C4-2B (cell line): ENCODE results near the gene PLCH2.

ENCODE experiments used
- H3K27ac ChIP-seq: fragments of 450-650 bp; 2 replicates; pipeline ENCODE4 v1.5.1; 2017
- ZFX ChIP-seq: fragments of 450-650 bp; IDR thresholded peaks from 2 replicates; pipeline ENCODE4 v1.6.1; 2017
- TF ChIP-seq, protein P1 (sequence below): fragments of 450-650 bp; conservative IDR thresholded peaks from 2 replicates; pipeline ENCODE4 v1.5.1; 2017; ENCODE audit warnings: mild to moderate bottlenecking

The PLCH2 gene

DNA sequence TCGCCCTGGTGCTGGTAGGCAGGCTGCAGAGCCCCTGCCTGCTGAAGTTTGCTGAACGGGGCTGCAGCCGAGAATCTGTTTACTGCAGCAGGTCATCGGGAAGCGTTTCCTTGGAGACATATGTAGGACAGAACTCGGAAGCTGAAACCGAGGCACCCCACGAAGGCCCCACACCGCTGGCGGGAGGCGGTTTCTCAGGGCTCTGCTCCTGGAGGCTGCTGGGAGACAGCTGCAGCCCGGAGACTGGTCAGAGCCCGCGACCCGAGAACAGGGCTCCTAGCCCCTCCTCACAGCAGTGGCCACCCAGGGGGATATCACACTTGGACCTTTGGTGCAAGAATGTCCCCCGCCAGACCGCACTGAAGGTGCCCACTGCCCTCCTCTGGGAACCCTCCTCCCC lies 12.7 kb upstream of the PLCH2 start:
- no peak overlapping the region for H3K27ac ChIP-seq
- TF ChIP-seq ZFX, result no peak
- TF ChIP-seq, protein P1, sequence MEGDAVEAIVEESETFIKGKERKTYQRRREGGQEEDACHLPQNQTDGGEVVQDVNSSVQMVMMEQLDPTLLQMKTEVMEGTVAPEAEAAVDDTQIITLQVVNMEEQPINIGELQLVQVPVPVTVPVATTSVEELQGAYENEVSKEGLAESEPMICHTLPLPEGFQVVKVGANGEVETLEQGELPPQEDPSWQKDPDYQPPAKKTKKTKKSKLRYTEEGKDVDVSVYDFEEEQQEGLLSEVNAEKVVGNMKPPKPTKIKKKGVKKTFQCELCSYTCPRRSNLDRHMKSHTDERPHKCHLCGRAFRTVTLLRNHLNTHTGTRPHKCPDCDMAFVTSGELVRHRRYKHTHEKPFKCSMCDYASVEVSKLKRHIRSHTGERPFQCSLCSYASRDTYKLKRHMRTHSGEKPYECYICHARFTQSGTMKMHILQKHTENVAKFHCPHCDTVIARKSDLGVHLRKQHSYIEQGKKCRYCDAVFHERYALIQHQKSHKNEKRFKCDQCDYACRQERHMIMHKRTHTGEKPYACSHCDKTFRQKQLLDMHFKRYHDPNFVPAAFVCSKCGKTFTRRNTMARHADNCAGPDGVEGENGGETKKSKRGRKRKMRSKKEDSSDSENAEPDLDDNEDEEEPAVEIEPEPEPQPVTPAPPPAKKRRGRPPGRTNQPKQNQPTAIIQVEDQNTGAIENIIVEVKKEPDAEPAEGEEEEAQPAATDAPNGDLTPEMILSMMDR, result no peak

DNA sequence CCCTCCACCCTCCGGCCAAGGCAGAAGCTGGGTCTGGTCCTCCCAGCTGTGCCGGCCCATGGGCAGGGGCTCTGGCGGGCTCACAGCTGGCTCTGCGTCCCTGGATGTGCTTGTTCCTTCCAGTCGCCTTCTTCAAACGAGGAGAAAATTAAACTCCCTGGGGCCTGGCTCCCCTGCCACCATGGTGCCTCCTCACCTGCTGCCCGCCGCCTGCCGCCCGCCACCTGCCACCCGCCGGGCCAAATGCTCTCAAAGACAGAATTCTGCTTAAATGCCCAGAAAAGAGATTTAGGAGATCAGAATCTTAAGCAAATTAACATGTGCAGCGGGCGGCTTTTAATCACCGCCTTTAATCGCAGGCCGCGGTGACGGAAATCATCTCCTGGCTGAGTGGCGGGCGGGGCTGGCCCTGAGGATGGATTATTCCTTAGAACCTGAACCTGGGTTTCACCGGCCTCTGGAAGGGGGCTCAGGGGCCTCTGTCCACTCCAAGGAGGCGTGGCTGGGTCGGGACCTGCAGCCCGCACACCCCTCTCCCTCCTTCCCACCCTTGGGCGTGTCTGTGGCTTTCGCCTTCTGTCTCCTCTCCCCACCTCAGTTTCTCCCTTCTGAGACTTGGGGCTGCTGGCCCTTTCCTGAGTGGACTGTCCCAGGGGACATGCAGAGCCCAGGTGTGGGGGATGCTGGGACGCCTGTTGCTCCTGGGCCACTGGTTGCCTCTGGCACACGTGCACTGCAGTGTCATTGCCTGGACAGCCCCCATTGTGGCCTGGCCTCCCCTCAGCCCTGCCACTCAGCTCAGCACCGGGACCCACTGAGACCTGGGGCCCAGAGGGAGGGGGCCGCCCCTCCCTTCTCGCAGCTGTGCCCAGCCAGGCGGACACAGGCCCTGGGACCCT lies 10.5 kb upstream of the PLCH2 start:
- no peak overlapping the region for H3K27ac ChIP-seq
- TF ChIP-seq ZFX, result no peak
- TF ChIP-seq, protein P1, result no peak

DNA sequence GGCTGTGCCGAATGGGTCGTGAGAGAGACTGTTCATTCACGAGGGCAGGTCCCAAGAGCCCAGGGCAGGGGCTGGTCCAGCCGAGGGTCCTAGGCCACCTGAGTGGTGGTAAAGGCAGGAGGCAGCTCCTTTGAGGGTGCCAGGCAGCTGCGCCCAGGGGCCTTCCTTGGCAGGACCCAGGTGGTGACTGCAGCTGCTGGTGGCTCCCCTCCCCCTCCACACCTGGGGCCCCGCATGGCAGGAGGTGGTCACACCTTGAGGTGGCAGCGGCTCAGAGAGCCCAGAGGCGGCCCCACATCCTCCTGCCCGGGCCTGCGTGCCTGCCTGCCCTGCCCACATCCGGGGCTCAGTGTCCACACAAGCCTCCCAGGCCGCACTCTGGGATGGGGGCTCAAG lies 9.8 kb upstream of the PLCH2 start:
- H3K27ac ChIP-seq, result no peak overlapping the region
- no peak for TF ChIP-seq ZFX
- TF ChIP-seq, protein P1, result no peak

DNA sequence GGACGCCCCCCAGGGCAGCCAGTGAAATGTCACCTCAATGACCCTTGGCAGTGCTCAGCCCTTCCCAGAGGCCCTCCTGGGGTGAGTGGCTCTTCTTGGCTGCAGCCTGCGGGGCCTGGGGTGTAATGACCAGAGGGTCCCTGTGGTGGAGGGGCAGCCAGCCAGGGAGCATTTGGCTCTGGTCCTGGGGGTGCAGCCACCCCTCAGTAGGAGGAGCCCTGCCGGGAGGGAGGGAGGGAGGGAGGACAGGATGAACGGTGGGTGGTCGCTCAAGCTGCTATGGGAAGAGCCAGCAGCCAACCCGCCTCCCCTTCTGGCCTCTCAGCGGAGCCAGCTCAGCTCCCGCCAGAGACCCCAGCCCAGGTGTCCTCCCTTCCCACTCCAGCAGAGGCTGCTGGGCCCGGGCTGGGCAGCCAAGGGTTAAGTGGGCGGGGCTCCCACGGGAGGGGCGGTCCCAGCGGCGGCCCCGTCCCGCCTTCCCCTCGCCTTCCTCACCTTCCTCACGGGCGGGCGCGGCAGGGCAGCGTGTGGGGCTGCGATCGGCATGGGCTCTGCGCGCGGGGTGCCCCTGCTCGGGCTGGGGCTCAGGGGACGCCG lies 9.0 kb upstream of the PLCH2 start:
- no peak for TF ChIP-seq ZFX
- TF ChIP-seq, protein P1, result no peak
- H3K27ac ChIP-seq, result no peak overlapping the region

DNA sequence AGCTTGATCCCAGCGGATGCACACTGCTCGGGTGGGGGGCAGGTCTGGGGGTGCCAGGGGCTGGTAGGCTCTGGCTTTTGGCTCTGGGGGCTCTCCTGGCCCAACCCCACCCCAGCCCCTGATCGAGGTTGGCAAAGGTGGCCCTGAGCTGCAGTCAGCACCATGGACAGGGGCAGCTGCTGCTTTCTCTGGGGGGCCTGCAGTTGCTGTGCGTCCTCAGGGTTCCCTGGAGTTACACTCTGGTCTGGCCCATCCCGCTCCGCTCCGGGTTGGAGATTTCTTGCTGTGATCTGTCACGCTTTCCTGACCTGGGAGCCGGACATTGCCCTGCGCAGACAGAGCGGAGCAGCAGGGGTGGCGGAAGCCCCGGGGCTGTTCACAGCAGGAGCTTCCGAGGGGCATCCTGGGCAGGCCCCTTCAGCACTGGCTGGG lies 8.0 kb upstream of the PLCH2 start:
- no peak for TF ChIP-seq ZFX
- TF ChIP-seq, protein P1, result no peak
- no peak overlapping the region for H3K27ac ChIP-seq

DNA sequence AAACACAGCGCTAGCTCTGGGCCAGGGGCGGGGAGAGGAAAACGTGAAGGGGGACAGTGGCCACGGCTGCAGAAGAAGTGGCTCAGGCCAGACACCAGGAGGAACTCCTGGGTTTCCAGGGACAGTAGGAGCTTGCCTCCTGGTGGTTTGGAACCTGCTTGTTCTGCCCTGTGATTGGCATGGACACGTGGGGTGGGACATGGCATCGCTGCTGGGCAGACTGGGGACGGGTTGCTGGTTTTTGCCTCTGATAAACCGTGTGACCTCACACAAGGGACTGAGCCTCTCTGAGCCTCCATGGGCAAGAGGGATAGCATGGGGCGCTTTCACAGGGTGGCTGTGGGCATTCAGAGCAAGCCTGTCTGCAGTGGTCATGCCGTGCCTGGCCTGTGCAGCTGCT lies 7.5 kb upstream of the PLCH2 start:
- no peak overlapping the region for H3K27ac ChIP-seq
- TF ChIP-seq, protein P1, result no peak
- no peak for TF ChIP-seq ZFX

DNA sequence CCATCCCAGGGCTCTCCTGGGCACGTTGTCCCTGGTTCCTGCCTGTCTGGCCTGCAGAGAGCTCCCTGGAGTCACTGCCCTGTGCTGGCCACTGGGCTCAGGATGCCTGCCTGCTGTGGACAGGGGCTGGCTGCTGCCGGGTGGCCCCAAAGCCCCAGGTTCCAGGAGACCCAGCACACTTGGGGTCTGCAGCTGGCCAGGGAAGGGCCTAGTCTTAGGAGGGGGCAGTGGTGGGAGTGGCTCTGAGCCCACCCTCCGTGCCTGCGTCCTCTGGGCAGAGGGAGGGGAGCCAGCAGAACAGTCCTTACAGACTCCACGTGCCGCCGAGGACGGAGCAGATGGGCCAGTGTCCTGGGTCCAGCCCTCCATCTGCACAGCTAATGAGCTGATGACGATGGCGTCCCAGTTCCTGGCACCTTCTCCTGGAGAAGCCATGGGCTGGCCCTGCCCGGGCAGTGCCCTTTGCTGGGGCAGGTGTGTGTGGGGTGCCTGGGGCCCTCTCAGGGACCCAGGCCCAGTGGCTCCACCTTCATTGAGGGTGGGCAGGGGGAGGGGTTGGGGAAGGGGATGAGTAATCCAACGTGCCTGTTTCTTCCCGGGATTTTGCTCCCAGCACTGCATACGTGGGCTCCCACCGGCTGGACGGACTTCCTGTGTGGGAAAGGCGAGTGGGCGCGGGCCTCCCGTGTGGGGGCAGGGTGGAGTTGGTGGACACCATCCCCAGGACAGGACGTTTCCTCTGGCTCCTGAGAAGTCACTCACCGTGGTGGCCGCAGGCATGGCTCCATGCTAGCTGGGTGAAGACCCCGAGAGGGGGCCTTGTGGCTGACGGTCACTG lies 6.8 kb upstream of the PLCH2 start:
- TF ChIP-seq ZFX, result no peak
- TF ChIP-seq, protein P1, result no peak
- H3K27ac ChIP-seq, result no peak overlapping the region
